HG03378 (cell line): ENCODE data around the gene ASIP.
"Not testable (repeated sequence)": the region's sequence is repeated elsewhere in the genome, so short reads cannot be mapped to it uniquely, and the experiment has no call there.

Experiments used
- ATAC-seq: cut with Tn5 transposase; IDR thresholded peaks from one replicate; pipeline ENCODE4 v1.9.1; 2021; ENCODE audit warnings: mild to moderate bottlenecking, moderate library complexity; ENCODE audit not compliant: unreplicated experiment

The ASIP gene

DNA sequence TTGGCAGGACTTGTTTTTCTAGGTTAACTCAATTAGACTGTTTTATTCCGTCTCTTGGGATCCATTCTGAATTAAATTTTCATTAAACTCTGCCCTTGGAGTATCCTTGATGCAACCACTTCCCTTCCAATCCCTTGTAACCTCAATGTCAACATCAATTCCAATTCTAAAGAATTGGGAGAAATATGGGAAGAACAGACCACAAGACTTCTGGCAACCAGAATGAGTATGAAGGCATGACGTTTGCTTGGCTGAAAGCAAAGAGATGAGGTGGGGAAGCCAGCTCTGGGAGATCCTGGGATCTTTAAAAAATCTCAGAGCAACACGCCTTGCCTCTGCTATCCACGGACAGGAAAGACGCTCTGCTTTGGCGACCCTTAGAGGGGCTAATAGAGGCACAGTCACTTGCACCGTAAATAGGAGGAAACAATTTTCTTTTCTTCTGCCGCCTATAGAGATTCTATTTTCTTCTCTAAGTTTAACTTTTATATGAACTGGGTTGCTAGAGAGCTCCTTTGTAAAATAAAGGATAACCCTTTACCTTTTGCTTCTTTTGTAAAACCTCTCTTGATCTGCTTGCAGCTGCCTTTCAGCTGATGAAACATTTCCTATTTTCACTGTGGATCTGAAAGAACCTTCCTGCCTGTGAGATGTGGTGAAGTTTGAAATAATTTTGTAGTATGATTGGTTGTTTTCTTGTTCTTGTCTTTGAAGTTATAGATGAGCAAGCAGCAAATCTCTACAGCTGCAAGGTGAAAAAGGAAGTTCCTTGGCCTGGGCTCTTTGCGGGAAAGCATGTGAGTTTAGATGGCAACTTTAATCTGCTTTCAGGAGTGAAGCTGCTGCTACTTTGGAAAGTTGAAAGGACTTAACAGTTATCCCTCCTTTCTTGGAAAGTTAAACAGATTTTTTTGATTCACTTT lies at the start of gene ASIP:
Gene ASIP (plus strand): TSS at position 731 of the 923 bp plus-strand sequence. CDS start 18,952 bp downstream, outside the sequence.
- no peak for ATAC-seq

- ATAC-seq = no peak
Observed at GRCh38 chr20:34193051-34193450, 48.2 kb upstream of the ASIP start.

GRCh38 chr20:34199183-34199582 lies 42.0 kb upstream of the ASIP start:
- ATAC-seq = no peak

DNA sequence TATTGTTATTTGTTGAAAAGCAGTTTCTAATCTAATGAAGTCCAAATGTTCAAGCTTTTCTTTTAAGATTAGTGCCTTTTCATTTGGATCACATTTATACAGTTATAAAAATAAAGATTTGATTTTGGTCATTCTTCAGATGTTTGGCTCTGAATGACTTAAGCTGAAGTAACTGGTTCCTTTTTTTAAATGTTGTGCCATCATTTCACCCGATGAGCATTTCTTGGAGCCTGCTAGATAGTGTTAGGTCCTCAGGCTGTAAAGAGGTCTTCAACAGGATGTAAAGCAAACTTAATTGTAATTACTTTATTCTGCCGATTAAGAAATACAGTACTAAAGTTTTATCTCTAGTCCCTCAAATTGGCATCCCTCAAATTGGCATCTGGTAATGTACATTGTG lies 41.2 kb upstream of the ASIP start:
- ATAC-seq = no peak

- ATAC-seq = no peak
Observed at GRCh38 chr20:34201531-34201930, 39.7 kb upstream of the ASIP start.

DNA sequence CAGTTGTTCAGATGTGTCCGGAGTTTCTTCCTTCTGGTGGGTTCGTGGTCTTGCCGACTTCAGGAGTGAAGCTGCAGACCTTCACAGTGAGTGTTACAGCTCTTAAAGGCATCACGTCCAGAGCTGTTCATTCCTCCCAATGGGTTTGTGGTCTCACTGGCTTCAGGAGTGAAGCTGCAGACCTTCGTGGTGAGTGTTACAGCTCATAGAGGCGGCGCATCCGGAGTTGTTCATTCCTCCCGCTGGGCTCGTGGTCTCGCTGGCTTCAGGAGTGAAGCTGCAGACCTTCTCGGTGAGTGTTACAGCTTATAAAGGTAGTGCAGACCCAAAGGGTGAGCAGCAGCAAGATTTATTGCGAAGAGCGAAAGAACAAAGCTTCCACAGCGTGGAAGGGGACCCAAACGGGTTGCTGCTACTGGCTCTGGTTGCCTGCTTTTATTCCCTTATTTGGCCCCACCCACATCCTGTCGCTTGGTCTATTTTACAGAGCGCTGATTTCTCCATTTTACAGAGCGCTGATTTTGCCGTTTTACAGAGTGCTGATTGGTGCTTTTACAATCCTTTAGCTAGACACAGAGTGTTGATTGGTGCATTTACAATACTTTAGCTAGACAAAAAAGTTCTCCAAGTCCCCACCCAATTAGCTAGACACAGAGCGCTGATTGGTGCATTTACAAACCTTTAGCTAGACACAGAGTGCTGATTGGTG lies 35.9 kb upstream of the ASIP start:
- not testable (repeated sequence) for ATAC-seq

- no peak for ATAC-seq
Observed at GRCh38 chr20:34209111-34209510, 32.1 kb upstream of the ASIP start.

DNA sequence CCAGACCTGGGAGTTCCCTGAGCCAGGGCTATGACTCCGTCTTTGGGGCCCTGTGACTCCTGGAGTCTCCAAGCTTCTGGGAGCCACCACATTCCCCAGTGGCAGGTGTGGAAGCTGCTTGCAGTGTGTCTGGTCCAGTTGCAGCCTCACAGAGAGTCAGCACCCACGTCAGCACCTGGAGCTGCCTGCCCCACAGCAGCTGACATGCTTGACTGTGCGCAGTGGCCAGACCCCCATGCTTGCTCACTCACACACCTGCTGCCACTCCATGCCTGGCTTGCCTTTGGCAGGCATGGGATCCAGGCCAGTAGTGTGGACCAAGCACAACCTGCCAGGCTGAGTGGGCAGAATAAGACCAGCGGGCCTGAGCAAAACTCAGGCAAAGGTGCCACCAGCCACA lies 31.0 kb upstream of the ASIP start:
- ATAC-seq = no peak

- ATAC-seq = no peak
Observed at GRCh38 chr20:34211591-34211990, 29.6 kb upstream of the ASIP start.

DNA sequence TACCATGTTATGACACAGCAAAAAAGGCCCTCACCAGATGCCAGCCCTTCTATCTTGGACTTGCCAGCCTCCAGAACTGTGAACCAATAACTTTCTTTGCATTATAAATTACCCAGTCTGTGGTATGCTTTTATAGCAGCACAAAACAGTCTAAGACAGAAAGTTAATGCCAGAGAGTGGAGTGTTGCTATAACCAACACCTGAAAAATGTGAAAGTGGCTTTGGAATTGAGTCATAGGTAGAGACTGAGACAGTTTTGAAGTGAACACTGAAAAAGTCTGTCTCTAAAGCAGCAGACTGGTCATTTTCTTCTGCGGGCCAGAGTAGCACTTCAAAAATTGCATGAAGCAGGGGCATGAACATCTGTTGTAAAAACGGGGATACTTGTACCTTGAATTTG lies 28.0 kb upstream of the ASIP start:
- ATAC-seq = no peak

GRCh38 chr20:34215711-34216381 lies 25.4 kb upstream of the ASIP start:
- ATAC-seq = no peak

DNA sequence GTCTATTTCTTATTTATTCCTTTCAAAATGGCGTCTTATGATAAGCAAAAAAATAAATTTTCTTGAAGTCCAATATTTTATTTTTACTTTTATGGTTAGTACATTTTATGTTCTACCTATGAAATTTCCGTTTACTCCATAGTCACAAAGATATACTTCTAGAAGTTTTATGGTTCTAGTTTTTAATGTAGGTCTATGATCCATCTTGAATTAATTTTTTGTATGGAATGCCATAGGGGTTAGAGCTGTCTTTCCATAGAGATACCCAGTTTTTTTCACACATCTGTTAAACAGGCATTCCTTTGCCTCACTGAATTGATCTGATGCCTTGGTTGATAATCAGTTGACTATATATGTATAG lies 24.9 kb upstream of the ASIP start:
- no peak for ATAC-seq

- no peak for ATAC-seq
Observed at GRCh38 chr20:34220561-34220960, 20.7 kb upstream of the ASIP start.

DNA sequence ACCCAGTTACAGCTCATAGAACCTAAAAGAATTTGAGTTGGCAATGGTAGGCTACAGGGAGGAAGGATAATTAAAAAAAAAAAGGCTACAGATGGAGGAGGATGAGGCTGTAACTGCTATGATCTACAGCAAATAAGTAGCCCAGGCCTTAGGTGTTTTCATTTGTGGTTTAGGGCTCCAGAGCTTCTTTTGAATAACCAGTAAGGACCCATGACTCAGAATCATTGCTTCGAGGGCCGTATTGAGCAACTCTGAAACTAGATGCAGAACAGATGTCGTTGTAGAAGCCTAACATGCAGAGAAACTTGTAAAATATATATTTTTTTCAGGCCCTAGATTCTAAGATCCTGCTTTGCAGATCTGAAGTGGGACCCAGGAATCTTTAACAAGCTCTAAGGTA lies 19.0 kb upstream of the ASIP start:
- no peak for ATAC-seq

DNA sequence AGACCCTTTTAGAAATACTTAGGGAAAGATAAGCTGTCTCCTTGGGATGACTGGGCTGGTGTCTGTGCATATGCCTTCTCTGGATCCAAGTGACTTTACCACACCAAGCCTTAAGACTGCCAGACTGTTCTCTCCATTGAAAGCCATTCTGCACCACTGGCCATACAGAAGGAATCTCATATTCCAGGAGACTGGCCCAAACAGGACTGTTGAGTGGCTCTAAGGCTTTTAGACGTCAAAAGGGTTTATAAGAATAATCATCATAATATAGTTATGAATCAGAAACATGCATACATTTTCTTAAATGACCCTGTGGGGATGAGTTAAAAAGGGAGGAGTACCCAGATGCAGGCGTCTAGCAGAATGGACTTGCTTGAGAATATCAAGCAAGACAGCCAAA lies 17.0 kb upstream of the ASIP start:
- not testable (repeated sequence) for ATAC-seq

- ATAC-seq = no peak
Observed at GRCh38 chr20:34231634-34232033, 9.6 kb upstream of the ASIP start.

DNA sequence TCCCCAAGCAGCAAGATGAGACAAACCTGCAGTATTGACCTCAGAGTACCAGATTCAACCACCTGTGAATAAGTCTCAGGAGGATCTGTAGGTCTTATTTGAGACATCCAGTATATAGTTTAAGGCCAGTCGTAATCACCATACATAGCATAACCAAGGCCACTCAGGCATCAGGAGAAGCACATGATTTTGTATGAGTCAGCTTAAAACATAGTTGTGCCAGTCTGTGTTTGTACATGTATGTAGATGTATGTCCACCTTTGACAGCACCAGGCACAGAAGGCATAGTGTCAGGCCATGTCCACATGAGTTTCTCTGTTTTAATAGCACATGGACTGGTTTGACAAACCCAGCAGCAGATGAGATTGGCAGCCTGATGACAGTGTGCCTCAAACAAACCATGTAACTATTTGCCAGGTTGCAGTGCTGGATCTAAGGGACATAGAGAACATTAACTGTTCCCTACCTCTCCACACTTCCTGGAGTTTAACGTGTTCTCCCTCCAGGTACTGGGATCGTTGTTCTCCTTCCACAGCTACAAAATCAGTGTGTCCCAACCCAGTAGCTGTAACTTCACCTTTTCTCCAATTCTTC lies 8.6 kb upstream of the ASIP start:
- no peak for ATAC-seq

- ATAC-seq = no peak
Observed at GRCh38 chr20:34233687-34234086, 7.5 kb upstream of the ASIP start.

DNA sequence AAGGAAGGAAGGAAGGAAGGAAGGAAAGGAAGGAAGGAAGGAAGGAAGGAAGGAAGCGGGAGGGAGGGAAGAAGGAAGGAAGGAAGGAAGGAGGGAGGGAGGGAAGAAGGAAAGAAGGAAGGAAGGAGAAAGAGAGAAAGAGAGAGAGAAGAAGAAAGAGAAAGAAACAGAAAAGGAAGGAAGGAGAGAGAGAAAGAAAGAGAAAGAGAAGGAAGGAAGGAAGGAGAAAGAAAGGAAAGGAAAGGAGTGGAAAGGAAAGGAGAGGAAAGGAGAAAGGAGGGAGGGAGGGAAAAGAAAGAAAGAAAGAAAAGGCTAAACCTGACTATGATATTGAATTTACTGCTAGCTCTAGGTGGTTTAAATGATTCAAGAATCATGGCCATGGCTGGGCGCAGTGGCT lies 5.3 kb upstream of the ASIP start:
- ATAC-seq = no peak

GRCh38 chr20:34237942-34238341 lies 3.3 kb upstream of the ASIP start:
- no peak for ATAC-seq

DNA sequence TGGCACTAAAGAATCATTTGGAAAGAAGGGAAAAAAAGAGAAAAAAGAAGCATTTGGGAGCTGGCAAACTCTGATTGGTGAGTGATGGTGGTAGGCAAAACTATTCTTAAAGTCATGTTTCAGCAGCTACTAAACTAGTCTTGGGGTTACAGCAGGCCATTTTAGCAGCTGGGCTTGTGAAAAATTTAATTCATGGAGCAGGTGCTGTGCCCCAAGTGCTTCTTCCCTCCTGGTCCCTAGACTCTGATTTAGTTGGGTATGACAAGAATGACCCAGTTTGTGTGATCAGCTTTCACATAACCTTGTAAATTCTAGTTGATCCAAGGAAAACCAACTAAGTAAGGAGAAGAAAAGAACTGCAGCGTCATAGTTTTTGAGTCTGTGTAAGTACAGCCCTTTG lies 1.1 kb upstream of the ASIP start:
- no peak for ATAC-seq
